Gastroesophageal sphincter (tissue), 3 donors: ENCODE results near the gene LRRK2.

ENCODE experiments used
- EP300 ChIP-seq: sonication (generic); formaldehyde crosslinking; IDR thresholded peaks from one replicate; pipeline ENCODE4 v1.6.1; 2017; ENCODE audit warnings: antibody characterized with exemption, mild to moderate bottlenecking
- POLR2A ChIP-seq, 2 donors: fragments of 450-650 bp; IDR thresholded peaks; one replicate each; pipeline ENCODE4 v1.6.1; 2017; ENCODE audit warnings: antibody characterized with exemption in 2 of 2, mild to moderate bottlenecking in 2 of 2, moderate library complexity in 1 of 2
- POLR2AphosphoS5 ChIP-seq: sonication (generic); formaldehyde crosslinking; IDR thresholded peaks from one replicate; pipeline ENCODE4 v1.6.1; 2017; ENCODE audit warnings: antibody characterized with exemption
- TF ChIP-seq, protein P1 (sequence below), 4 experiments: fragments of 200-600 bp in 2 of 4; fragments of 450-650 bp in 2 of 4; sonication (generic) in 1 of 4; IDR thresholded peaks; one replicate each; pipeline ENCODE4 v1.5.1; 2017 to 2019; ENCODE audit warnings: antibody characterized with exemption in 4 of 4, mild to moderate bottlenecking in 2 of 4, moderate library complexity in 2 of 4

DNA sequence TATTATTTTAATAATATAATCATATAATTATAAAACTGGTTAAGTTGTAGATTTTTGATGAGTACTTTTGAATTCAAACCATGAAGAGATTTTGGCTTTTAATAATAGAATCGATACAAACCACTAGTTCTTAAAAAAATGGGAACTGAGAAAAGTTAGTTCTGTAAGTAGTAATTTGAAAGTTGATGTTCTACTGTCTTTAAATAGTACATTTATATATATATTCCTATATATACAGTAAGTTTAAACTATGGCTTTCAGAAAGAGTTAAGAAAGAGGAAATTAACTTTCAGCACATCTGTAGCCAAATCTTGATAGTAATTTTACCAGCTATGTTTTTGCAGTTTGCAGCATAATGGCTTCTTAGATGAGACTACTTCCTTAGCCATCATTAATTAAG, 7.8 kb downstream of the LRRK2 start:
- TF ChIP-seq, protein P1, sequence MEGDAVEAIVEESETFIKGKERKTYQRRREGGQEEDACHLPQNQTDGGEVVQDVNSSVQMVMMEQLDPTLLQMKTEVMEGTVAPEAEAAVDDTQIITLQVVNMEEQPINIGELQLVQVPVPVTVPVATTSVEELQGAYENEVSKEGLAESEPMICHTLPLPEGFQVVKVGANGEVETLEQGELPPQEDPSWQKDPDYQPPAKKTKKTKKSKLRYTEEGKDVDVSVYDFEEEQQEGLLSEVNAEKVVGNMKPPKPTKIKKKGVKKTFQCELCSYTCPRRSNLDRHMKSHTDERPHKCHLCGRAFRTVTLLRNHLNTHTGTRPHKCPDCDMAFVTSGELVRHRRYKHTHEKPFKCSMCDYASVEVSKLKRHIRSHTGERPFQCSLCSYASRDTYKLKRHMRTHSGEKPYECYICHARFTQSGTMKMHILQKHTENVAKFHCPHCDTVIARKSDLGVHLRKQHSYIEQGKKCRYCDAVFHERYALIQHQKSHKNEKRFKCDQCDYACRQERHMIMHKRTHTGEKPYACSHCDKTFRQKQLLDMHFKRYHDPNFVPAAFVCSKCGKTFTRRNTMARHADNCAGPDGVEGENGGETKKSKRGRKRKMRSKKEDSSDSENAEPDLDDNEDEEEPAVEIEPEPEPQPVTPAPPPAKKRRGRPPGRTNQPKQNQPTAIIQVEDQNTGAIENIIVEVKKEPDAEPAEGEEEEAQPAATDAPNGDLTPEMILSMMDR (IDR thresholded peaks at IDR 0.05): no peak
- TF ChIP-seq POLR2A (IDR thresholded peaks at IDR 0.05) (no peak), POLR2AphosphoS5 (no peak), EP300 (no peak)
